ENCODE results near the gene CDK8.

Gene CDK8

GRCh38 chr13:26382366-26382765 lies 128.4 kb downstream of the CDK8 start:
- no peak for TF ChIP-seq CTCF (IDR thresholded peaks at IDR 0.05)

GRCh38 chr13:26382835-26383234 lies 128.9 kb downstream of the CDK8 start:
- TF ChIP-seq CTCF (IDR thresholded peaks at IDR 0.05): no peak

GRCh38 chr13:26384587-26384986 lies 130.7 kb downstream of the CDK8 start:
- no peak for TF ChIP-seq CTCF (IDR thresholded peaks at IDR 0.05)

- TF ChIP-seq CTCF (IDR thresholded peaks at IDR 0.05): no peak
These were observed 132.1 kb downstream of the CDK8 start for GRCh38 chr13:26386026-26386425.

- no peak for TF ChIP-seq CTCF (IDR thresholded peaks at IDR 0.05)
These were observed 136.3 kb downstream of the CDK8 start for GRCh38 chr13:26390203-26390602.

- no peak for TF ChIP-seq CTCF (IDR thresholded peaks at IDR 0.05)
These were observed 146.6 kb downstream of the CDK8 start for GRCh38 chr13:26400545-26400944.

GRCh38 chr13:26401069-26401468 lies 147.1 kb downstream of the CDK8 start:
- TF ChIP-seq CTCF (IDR thresholded peaks at IDR 0.05): no peak

- TF ChIP-seq CTCF (IDR thresholded peaks at IDR 0.05): no peak
These were observed 147.7 kb downstream of the CDK8 start for GRCh38 chr13:26401578-26402021.
